Liver (tissue), 3 donors: Measurements from ENCODE around the gene TMEM120B.

Source experiments
- EGR1 ChIP-seq, 2 donors: IDR thresholded peaks; 2 replicates each; pipeline ENCODE4 v1.6.1; 2016 to 2018; ENCODE audit warnings: antibody characterized with exemption in 2 of 2, low read depth in 2 of 2
- FOXA1 ChIP-seq: IDR thresholded peaks from 2 replicates; pipeline ENCODE4 v1.6.1; 2016; ENCODE audit warnings: antibody characterized with exemption
- GABPA ChIP-seq, 2 donors: IDR thresholded peaks in 1 of 2; conservative IDR thresholded peaks in 1 of 2; 2 replicates each; pipeline ENCODE4 v1.6.1; 2016; ENCODE audit warnings: antibody characterized with exemption in 2 of 2, mild to moderate bottlenecking in 1 of 2, moderate library complexity in 1 of 2
- HNF4G ChIP-seq: IDR thresholded peaks from 2 replicates; pipeline ENCODE4 v1.6.1; 2016; ENCODE audit warnings: antibody characterized with exemption
- JUND ChIP-seq, 2 donors: IDR thresholded peaks; 2 replicates each; pipeline ENCODE4 v1.6.1; 2016; ENCODE audit warnings: antibody characterized with exemption in 2 of 2
- RAD21 ChIP-seq, 2 donors: IDR thresholded peaks; 2 replicates each; pipeline ENCODE4 v1.6.1; 2016; ENCODE audit warnings: antibody characterized with exemption in 2 of 2, mild to moderate bottlenecking in 2 of 2
- SP1 ChIP-seq: IDR thresholded peaks from 2 replicates; pipeline ENCODE4 v1.6.1; 2018; ENCODE audit warnings: antibody characterized with exemption, mild to moderate bottlenecking
- TAF1 ChIP-seq: conservative IDR thresholded peaks from 2 replicates; pipeline ENCODE4 v1.6.1; 2016; ENCODE audit warnings: antibody characterized with exemption, mild to moderate bottlenecking
- YY1 ChIP-seq: IDR thresholded peaks from 2 replicates; pipeline ENCODE4 v1.6.1; 2016; ENCODE audit warnings: antibody characterized with exemption, mild to moderate bottlenecking
- TF ChIP-seq, protein P1 (sequence below): fragments of 150-350 bp; IDR thresholded peaks from 2 replicates; pipeline ENCODE4 v1.5.1; 2017; ENCODE audit warnings: improper control_type of control experiment, low read depth, low read length; ENCODE audit not compliant: missing input control
- TF ChIP-seq, protein P2 (sequence below): IDR thresholded peaks from 2 replicates; pipeline ENCODE4 v1.6.1; 2016; ENCODE audit warnings: antibody characterized with exemption, mild to moderate bottlenecking
- TF ChIP-seq, protein P3 (sequence below): IDR thresholded peaks from 2 replicates; pipeline ENCODE4 v1.6.1; 2016; ENCODE audit warnings: antibody characterized with exemption
- TF ChIP-seq, protein P4 (sequence below): IDR thresholded peaks from 2 replicates; pipeline ENCODE4 v1.6.1; 2016; ENCODE audit warnings: antibody characterized with exemption
- TF ChIP-seq, protein P5 (sequence below): IDR thresholded peaks from 2 replicates; pipeline ENCODE4 v1.6.1; 2016; ENCODE audit warnings: antibody characterized with exemption
- donor health status: healthy.
- donor health status: healthy.

DNA sequence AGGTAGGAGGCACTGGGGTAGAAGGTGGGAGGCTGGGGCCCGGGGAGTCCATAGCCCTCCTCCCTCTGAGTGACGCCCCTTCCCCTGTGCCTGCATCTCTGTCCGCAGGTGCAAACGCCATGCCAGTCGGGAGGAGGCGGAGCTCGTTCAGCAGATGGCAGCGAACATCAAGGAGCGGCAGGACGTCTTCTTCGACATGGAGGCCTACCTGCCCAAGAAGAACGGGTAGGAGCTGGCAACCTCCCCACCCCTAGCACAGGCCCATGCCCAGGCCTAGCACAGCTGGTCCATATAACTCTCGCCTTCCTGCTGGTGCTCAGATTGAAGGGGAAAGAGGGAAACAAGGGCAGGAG lies 35.6 kb downstream of the TMEM120B start:
- TF ChIP-seq, protein P1, sequence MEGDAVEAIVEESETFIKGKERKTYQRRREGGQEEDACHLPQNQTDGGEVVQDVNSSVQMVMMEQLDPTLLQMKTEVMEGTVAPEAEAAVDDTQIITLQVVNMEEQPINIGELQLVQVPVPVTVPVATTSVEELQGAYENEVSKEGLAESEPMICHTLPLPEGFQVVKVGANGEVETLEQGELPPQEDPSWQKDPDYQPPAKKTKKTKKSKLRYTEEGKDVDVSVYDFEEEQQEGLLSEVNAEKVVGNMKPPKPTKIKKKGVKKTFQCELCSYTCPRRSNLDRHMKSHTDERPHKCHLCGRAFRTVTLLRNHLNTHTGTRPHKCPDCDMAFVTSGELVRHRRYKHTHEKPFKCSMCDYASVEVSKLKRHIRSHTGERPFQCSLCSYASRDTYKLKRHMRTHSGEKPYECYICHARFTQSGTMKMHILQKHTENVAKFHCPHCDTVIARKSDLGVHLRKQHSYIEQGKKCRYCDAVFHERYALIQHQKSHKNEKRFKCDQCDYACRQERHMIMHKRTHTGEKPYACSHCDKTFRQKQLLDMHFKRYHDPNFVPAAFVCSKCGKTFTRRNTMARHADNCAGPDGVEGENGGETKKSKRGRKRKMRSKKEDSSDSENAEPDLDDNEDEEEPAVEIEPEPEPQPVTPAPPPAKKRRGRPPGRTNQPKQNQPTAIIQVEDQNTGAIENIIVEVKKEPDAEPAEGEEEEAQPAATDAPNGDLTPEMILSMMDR = no peak
- TF ChIP-seq SP1 (no peak), GABPA (IDR thresholded peaks at IDR 0.05 in 1 of 2, conservative IDR thresholded peaks at IDR 0.05 in 1 of 2) (no peak), TAF1 (no peak), YY1 (no peak), RAD21 (IDR thresholded peaks at IDR 0.05) (no peak), EGR1 (IDR thresholded peaks at IDR 0.05; ENCODE audit: low read depth in 2 of 2) (no peak), FOXA1 (no peak), JUND (IDR thresholded peaks at IDR 0.05) (no peak), HNF4G (no peak)
- TF ChIP-seq, protein P2, sequence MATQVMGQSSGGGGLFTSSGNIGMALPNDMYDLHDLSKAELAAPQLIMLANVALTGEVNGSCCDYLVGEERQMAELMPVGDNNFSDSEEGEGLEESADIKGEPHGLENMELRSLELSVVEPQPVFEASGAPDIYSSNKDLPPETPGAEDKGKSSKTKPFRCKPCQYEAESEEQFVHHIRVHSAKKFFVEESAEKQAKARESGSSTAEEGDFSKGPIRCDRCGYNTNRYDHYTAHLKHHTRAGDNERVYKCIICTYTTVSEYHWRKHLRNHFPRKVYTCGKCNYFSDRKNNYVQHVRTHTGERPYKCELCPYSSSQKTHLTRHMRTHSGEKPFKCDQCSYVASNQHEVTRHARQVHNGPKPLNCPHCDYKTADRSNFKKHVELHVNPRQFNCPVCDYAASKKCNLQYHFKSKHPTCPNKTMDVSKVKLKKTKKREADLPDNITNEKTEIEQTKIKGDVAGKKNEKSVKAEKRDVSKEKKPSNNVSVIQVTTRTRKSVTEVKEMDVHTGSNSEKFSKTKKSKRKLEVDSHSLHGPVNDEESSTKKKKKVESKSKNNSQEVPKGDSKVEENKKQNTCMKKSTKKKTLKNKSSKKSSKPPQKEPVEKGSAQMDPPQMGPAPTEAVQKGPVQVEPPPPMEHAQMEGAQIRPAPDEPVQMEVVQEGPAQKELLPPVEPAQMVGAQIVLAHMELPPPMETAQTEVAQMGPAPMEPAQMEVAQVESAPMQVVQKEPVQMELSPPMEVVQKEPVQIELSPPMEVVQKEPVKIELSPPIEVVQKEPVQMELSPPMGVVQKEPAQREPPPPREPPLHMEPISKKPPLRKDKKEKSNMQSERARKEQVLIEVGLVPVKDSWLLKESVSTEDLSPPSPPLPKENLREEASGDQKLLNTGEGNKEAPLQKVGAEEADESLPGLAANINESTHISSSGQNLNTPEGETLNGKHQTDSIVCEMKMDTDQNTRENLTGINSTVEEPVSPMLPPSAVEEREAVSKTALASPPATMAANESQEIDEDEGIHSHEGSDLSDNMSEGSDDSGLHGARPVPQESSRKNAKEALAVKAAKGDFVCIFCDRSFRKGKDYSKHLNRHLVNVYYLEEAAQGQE = no peak
- TF ChIP-seq, protein P3, sequence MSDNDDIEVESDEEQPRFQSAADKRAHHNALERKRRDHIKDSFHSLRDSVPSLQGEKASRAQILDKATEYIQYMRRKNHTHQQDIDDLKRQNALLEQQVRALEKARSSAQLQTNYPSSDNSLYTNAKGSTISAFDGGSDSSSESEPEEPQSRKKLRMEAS = no peak
- TF ChIP-seq, protein P4, sequence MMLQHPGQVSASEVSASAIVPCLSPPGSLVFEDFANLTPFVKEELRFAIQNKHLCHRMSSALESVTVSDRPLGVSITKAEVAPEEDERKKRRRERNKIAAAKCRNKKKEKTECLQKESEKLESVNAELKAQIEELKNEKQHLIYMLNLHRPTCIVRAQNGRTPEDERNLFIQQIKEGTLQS = no peak
- TF ChIP-seq, protein P5, sequence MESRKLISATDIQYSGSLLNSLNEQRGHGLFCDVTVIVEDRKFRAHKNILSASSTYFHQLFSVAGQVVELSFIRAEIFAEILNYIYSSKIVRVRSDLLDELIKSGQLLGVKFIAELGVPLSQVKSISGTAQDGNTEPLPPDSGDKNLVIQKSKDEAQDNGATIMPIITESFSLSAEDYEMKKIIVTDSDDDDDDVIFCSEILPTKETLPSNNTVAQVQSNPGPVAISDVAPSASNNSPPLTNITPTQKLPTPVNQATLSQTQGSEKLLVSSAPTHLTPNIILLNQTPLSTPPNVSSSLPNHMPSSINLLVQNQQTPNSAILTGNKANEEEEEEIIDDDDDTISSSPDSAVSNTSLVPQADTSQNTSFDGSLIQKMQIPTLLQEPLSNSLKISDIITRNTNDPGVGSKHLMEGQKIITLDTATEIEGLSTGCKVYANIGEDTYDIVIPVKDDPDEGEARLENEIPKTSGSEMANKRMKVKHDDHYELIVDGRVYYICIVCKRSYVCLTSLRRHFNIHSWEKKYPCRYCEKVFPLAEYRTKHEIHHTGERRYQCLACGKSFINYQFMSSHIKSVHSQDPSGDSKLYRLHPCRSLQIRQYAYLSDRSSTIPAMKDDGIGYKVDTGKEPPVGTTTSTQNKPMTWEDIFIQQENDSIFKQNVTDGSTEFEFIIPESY = no peak
